ENCODE data around the gene GRIK5.

- TF ChIP-seq, protein P1, sequence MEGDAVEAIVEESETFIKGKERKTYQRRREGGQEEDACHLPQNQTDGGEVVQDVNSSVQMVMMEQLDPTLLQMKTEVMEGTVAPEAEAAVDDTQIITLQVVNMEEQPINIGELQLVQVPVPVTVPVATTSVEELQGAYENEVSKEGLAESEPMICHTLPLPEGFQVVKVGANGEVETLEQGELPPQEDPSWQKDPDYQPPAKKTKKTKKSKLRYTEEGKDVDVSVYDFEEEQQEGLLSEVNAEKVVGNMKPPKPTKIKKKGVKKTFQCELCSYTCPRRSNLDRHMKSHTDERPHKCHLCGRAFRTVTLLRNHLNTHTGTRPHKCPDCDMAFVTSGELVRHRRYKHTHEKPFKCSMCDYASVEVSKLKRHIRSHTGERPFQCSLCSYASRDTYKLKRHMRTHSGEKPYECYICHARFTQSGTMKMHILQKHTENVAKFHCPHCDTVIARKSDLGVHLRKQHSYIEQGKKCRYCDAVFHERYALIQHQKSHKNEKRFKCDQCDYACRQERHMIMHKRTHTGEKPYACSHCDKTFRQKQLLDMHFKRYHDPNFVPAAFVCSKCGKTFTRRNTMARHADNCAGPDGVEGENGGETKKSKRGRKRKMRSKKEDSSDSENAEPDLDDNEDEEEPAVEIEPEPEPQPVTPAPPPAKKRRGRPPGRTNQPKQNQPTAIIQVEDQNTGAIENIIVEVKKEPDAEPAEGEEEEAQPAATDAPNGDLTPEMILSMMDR (conservative IDR thresholded peaks at IDR 0.05), result no peak
- no peak for TF ChIP-seq EZH2 (IDR thresholded peaks at IDR 0.05; ENCODE audit: low read depth)
Observed at GRCh38 chr19:41968751-41969595, 101.0 kb downstream of the GRIK5 start.

All from PC-9 (cell line).